ENCODE results near the gene MYT1.

Gene MYT1

DNA sequence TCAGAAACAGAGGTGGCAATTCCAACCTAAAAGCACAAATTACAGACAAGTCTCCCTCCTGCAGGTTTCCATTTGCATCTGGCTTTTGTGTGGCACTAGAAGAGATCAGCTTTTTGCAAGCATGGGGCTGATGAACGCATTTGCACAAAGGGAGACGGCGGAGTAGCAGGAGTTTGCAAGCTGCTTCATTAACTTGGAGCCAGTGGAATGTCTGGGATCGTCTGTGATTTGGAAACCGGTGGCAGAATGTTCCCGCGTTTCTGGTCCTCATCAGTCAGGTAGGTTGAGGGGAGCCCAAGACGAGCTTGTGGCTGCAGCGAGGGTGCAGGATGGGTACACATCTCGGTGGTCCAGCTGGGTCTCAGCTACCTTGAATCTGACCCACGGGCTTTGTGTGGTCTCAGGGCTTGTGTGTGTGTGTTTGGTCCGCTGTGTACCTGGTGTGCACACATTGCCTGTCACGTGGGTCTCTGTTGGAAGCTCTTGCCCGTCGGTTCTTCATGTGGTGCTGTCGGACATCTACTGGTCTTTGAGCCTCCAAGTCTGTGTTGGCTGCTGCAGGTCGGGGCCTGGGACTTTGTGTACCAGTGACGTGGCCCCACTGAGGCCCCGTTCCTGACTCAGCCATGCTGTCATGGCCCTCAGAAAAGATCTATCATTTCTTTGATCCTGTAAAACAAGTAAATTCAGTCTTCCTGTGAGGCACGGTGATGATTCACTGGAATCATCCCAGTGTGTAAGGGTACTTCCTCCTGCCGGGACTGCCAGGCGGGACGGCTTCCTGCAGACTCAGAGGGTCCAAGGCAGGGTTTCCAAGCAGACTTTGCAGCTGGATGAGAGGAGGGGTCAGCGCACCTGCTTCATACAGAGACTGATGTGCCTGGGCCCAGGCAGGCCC is 12.4 kb upstream of the MYT1 start:
- no peak for TF ChIP-seq SPI1 (IDR thresholded peaks at IDR 0.05; ENCODE audit: borderline replicate concordance, low read depth)
- TF ChIP-seq GABPA (IDR thresholded peaks at IDR 0.05; ENCODE audit: low read depth), result no peak
- TF ChIP-seq POLR2AphosphoS5 (IDR thresholded peaks at IDR 0.05; ENCODE audit: low read depth), result no peak
- TF ChIP-seq, protein P1, sequence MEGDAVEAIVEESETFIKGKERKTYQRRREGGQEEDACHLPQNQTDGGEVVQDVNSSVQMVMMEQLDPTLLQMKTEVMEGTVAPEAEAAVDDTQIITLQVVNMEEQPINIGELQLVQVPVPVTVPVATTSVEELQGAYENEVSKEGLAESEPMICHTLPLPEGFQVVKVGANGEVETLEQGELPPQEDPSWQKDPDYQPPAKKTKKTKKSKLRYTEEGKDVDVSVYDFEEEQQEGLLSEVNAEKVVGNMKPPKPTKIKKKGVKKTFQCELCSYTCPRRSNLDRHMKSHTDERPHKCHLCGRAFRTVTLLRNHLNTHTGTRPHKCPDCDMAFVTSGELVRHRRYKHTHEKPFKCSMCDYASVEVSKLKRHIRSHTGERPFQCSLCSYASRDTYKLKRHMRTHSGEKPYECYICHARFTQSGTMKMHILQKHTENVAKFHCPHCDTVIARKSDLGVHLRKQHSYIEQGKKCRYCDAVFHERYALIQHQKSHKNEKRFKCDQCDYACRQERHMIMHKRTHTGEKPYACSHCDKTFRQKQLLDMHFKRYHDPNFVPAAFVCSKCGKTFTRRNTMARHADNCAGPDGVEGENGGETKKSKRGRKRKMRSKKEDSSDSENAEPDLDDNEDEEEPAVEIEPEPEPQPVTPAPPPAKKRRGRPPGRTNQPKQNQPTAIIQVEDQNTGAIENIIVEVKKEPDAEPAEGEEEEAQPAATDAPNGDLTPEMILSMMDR (IDR thresholded peaks at IDR 0.05; ENCODE audit: insufficient read depth, low read length), result no peak
- TF ChIP-seq, protein P2, sequence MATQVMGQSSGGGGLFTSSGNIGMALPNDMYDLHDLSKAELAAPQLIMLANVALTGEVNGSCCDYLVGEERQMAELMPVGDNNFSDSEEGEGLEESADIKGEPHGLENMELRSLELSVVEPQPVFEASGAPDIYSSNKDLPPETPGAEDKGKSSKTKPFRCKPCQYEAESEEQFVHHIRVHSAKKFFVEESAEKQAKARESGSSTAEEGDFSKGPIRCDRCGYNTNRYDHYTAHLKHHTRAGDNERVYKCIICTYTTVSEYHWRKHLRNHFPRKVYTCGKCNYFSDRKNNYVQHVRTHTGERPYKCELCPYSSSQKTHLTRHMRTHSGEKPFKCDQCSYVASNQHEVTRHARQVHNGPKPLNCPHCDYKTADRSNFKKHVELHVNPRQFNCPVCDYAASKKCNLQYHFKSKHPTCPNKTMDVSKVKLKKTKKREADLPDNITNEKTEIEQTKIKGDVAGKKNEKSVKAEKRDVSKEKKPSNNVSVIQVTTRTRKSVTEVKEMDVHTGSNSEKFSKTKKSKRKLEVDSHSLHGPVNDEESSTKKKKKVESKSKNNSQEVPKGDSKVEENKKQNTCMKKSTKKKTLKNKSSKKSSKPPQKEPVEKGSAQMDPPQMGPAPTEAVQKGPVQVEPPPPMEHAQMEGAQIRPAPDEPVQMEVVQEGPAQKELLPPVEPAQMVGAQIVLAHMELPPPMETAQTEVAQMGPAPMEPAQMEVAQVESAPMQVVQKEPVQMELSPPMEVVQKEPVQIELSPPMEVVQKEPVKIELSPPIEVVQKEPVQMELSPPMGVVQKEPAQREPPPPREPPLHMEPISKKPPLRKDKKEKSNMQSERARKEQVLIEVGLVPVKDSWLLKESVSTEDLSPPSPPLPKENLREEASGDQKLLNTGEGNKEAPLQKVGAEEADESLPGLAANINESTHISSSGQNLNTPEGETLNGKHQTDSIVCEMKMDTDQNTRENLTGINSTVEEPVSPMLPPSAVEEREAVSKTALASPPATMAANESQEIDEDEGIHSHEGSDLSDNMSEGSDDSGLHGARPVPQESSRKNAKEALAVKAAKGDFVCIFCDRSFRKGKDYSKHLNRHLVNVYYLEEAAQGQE (IDR thresholded peaks at IDR 0.05; ENCODE audit: insufficient replicate concordance, low read depth), result no peak
- Histone ChIP-seq H3K27me3 (ENCODE audit: insufficient read depth, poor library complexity, severe bottlenecking) (no peaks in the 10 kb centered on the region), H3K27ac (replicated peaks) (no peak overlapping the region), H3K4me3 (replicated peaks; ENCODE audit: insufficient read depth, low read length) (no peak overlapping the region)
- DNase-seq (ENCODE audit: low read depth in 1 of 2, low spot score in 1 of 2), result no peak

DNA sequence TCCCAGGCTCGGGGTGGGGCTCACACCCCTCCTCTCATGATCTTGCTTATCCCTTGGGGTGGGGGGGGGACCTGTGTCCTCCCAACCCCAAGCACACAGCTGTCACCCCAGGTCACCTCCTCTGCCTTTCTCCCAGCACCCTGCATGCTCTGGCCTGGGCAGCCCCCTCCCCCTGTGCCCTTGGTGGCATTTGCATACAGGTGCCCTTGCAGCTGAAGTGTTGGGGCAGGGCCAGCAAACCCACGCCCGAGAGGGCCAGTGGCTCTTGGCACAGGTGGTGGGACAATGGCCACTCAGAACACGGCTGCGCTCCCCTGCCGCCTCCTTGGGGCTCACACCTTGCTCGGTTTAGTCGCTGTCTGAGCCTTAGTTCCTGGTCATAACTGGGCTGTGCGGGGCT is 11.3 kb upstream of the MYT1 start:
- no peak overlapping the region for H3K27ac ChIP-seq (replicated peaks)
- TF ChIP-seq, protein P2 (IDR thresholded peaks at IDR 0.05; ENCODE audit: insufficient replicate concordance, low read depth), result no peak
- TF ChIP-seq SPI1 (IDR thresholded peaks at IDR 0.05; ENCODE audit: borderline replicate concordance, low read depth) (no peak), GABPA (IDR thresholded peaks at IDR 0.05; ENCODE audit: low read depth) (no peak), POLR2AphosphoS5 (IDR thresholded peaks at IDR 0.05; ENCODE audit: low read depth) (no peak)
- TF ChIP-seq, protein P1 (IDR thresholded peaks at IDR 0.05; ENCODE audit: insufficient read depth, low read length), result no peak
- no peak for DNase-seq (ENCODE audit: low read depth in 1 of 2, low spot score in 1 of 2)
- H3K27me3 ChIP-seq (ENCODE audit: insufficient read depth, poor library complexity, severe bottlenecking), result no peaks in the 10 kb centered on the region
- H3K4me3 ChIP-seq (replicated peaks; ENCODE audit: insufficient read depth, low read length), result no peak overlapping the region

DNA sequence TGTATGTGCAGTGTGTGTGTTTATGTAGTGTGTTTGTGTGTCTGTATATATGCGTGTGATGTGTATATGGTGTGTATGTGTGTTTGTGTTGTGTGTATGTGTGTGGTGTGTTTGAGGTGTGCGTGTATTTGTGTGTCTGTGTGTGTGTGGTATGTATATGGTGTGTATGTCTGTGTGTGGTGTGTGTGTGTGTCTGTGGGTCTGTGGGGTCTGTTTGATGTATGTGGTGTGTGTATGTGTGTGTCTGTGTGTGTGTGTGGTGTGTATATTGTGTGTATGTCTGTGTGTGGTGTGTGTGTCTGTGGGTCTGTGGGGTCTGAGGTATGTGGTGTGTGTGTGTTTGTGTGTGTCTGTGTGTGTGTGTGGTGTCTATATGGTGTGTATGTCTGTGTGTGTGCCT is 10.8 kb upstream of the MYT1 start:
- no peaks in the 10 kb centered on the region for H3K27me3 ChIP-seq (ENCODE audit: insufficient read depth, poor library complexity, severe bottlenecking)
- DNase-seq (ENCODE audit: low read depth in 1 of 2, low spot score in 1 of 2), result no peak
- H3K27ac ChIP-seq (replicated peaks), result no peak overlapping the region
- H3K4me3 ChIP-seq (replicated peaks; ENCODE audit: insufficient read depth, low read length), result no peak overlapping the region
- no peak for TF ChIP-seq GABPA (IDR thresholded peaks at IDR 0.05; ENCODE audit: low read depth)
- TF ChIP-seq SPI1 (IDR thresholded peaks at IDR 0.05; ENCODE audit: borderline replicate concordance, low read depth), result no peak
- no peak for TF ChIP-seq POLR2AphosphoS5 (IDR thresholded peaks at IDR 0.05; ENCODE audit: low read depth)

DNA sequence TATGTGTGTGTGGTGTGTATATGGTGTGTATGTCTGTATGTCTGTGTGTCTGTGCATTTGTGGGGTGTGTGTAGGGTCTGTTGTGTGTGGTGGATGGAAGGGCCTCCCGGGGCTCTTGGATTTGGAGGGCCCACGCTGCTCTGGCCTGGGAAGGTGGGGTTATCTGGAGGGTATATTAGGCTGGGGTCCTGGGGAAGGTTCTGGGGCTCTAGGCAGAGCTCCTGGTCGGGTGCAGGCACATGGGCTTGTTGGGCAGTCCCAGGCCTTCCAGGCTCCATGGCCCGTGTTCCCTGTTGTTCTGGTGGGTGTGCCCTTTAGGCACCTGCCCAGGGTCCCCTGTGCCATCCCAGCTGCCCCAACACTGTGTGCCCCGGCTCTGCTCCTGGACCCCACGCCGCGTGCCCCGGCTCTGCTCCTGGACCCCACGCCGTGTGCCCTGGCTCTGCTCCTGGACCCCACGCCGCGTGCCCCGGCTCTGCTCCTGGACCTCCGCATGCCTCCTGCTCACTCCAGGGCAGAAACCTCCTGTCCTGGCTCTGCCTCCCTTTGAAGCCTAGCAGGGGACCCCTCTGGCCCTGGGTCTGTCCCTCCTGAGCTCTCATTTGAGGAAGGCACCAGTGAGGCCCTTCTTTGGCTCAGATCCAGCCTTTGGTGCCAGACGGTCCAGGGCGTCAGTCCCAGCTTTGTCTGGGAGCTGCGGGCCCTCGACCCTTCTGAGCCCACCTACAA is 10.2 kb upstream of the MYT1 start:
- TF ChIP-seq, protein P2 (IDR thresholded peaks at IDR 0.05; ENCODE audit: insufficient replicate concordance, low read depth), result no peak
- TF ChIP-seq, protein P1 (IDR thresholded peaks at IDR 0.05; ENCODE audit: insufficient read depth, low read length), result no peak
- TF ChIP-seq POLR2AphosphoS5 (IDR thresholded peaks at IDR 0.05; ENCODE audit: low read depth), result no peak
- TF ChIP-seq SPI1 (IDR thresholded peaks at IDR 0.05; ENCODE audit: borderline replicate concordance, low read depth), result no peak
- no peak for TF ChIP-seq GABPA (IDR thresholded peaks at IDR 0.05; ENCODE audit: low read depth)
- Histone ChIP-seq H3K27ac (replicated peaks) (no peak overlapping the region), H3K27me3 (ENCODE audit: insufficient read depth, poor library complexity, severe bottlenecking) (no peaks in the 10 kb centered on the region), H3K4me3 (replicated peaks; ENCODE audit: insufficient read depth, low read length) (no peak overlapping the region)
- DNase-seq (ENCODE audit: low read depth in 1 of 2, low spot score in 1 of 2), result no peak
